GDM1 (cell line): ENCODE data around the gene TUBB4B.

Source experiments
- DNase-seq: peaks from one replicate; lab custom pipeline; 2025; lab: John Stamatoyannopoulos, UW

TUBB4B gene

GRCh38 chr9:137212520-137212919 is 28.6 kb upstream of the TUBB4B start:
- DNase-seq, result no peak

- DNase-seq, result no peak
Observed at GRCh38 chr9:137213160-137214060, 27.7 kb upstream of the TUBB4B start.

- no peak for DNase-seq
Observed at GRCh38 chr9:137214620-137215019, 26.5 kb upstream of the TUBB4B start.

- no peak for DNase-seq
Observed at GRCh38 chr9:137215196-137215986, 25.7 kb upstream of the TUBB4B start.

- no peak for DNase-seq
Observed at GRCh38 chr9:137216188-137216965, 24.7 kb upstream of the TUBB4B start.

- no peak for DNase-seq
Observed at GRCh38 chr9:137217276-137218211, 23.5 kb upstream of the TUBB4B start.

- DNase-seq, result no peak
Observed at GRCh38 chr9:137218212-137218753, 22.8 kb upstream of the TUBB4B start.

- DNase-seq, result no peak
Observed at GRCh38 chr9:137218754-137219271, 22.3 kb upstream of the TUBB4B start.

- no peak for DNase-seq
Observed at GRCh38 chr9:137219757-137220316, 21.2 kb upstream of the TUBB4B start.

GRCh38 chr9:137220317-137221094 is 20.6 kb upstream of the TUBB4B start:
- no peak for DNase-seq

GRCh38 chr9:137221095-137221505 is 20.0 kb upstream of the TUBB4B start:
- DNase-seq, result no peak

GRCh38 chr9:137221506-137222111 is 19.5 kb upstream of the TUBB4B start:
- no peak for DNase-seq

GRCh38 chr9:137222190-137223077 is 18.7 kb upstream of the TUBB4B start, which contains the start of gene RNF208:
Gene RNF208, minus strand, starts transcription at chr9:137222240. Its CDS starts 1,028 bp downstream, at chr9:137221212.
- DNase-seq, result no peak

GRCh38 chr9:137223078-137223970 is 17.8 kb upstream of the TUBB4B start:
- peak; percentile 97 for DNase-seq

- no peak for DNase-seq
Observed at GRCh38 chr9:137224830-137225694, 16.0 kb upstream of the TUBB4B start, which contains the start of gene CYSRT1. Gene CYSRT1, plus strand, starts transcription at chr9:137225174. Its CDS starts 448 bp downstream, at chr9:137225622.
